ENCODE measurements around the gene LPP. TPM values are rescaled to one million over a fixed set of nuclear protein-coding genes. Genes with fewer than 3 reads are reported as not detected.

The LPP gene
- total and polyA plus RNA-seq, 9 of the 15 experiments (the other 6 are each of a cell fraction or from before 2014, with no cell fraction given): 0.07 to 0.18 TPM; not detected in 7

DNA sequence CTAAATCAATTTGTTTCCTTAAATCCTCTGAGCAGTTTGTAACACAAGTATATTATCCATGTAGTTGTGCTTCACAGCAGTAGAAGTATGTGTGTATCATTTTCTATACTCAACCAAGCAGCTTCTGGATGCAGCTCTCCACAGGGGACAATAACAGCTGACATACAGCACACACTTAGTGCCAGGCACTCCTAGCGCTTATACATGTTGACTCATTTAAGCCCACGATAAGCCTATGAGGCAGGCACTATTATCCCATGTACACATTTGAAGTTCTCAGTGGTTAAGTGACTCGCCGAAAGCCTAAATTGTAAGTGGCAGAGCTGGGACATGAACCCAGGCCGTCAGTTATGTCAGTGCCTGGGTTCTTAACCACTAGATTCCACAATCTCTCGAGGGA is 20.3 kb upstream of the LPP start:
- Histone ChIP-seq H3K36me3 (ENCODE audit: control insufficient read depth, insufficient read depth, low read length) (no peaks in the 10 kb centered on the region), H4K20me1 (replicated peaks; ENCODE audit: control insufficient read depth, insufficient read depth, low read length) (no peaks in the 10 kb centered on the region), H3K79me2 (ENCODE audit: control insufficient read depth, insufficient read depth, low read length) (no peaks in the 10 kb centered on the region), H3K4me1 (replicated peaks in 1 of 2; ENCODE audit: control insufficient read depth in 2 of 2, insufficient read depth in 2 of 2, low read length in 2 of 2) (no peaks in the 10 kb centered on the region), H3K9me3 (replicated peaks; ENCODE audit: control insufficient read depth, insufficient read depth, low read depth, low read length) (no peaks in the 10 kb centered on the region), H3K9me1 (ENCODE audit: control insufficient read depth, insufficient read depth, low read length) (no peaks in the 10 kb centered on the region), H3K4me3 (no peak overlapping the region), H3K9ac (ENCODE audit: insufficient read depth in 1 of 2, low read depth in 2 of 2, low read length in 2 of 2) (no peak overlapping the region), H3K27ac (ENCODE audit: extremely low read depth, low read depth, low read length) (no peak overlapping the region), H3K27me3 (ENCODE audit: control insufficient read depth in 2 of 2, insufficient read depth in 2 of 2, low read length in 2 of 2) (no peaks in the 10 kb centered on the region), H3K4me2 (ENCODE audit: insufficient read depth, low read length) (no peak overlapping the region), H2AFZ (ENCODE audit: low read depth, low read length) (no peak overlapping the region)
- BruUV-seq (replicated peaks): no TSS peak
- no peak for FAIRE-seq
- in situ Hi-C loops (cut with MboI): no loop called here
- WGBS (ENCODE audit: insufficient coverage, low coverage, missing lambda C conversion rate): 5% methylated on average over 6 of the region's 6 CpGs
- no peak for DNase-seq (ENCODE audit: extremely low read depth in 1 of 4, low spot score in 3 of 4)
- CTCF ChIA-PET (ENCODE audit: low intra/inter-chr PET ratio): no interaction called here
- intact Hi-C loops (cut with micrococcal nuclease): no loop called here
- POLR2A ChIA-PET: no interaction called here
- ATAC-seq: no peak
- TF ChIP-seq FIP1L1 (IDR thresholded peaks at IDR 0.05; ENCODE audit: low read depth, low read length, poor library complexity, severe bottlenecking) (no peak), BRD9 (IDR thresholded peaks at IDR 0.05; ENCODE audit: low read depth, partially characterized antibody) (no peak), CC2D1A (IDR thresholded peaks at IDR 0.05) (no peak)
- TF ChIP-seq, protein P1, sequence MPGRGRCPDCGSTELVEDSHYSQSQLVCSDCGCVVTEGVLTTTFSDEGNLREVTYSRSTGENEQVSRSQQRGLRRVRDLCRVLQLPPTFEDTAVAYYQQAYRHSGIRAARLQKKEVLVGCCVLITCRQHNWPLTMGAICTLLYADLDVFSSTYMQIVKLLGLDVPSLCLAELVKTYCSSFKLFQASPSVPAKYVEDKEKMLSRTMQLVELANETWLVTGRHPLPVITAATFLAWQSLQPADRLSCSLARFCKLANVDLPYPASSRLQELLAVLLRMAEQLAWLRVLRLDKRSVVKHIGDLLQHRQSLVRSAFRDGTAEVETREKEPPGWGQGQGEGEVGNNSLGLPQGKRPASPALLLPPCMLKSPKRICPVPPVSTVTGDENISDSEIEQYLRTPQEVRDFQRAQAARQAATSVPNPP (IDR thresholded peaks at IDR 0.05; ENCODE audit: borderline replicate concordance, insufficient read depth, insufficient read length): no peak
- TF ChIP-seq, protein P2, sequence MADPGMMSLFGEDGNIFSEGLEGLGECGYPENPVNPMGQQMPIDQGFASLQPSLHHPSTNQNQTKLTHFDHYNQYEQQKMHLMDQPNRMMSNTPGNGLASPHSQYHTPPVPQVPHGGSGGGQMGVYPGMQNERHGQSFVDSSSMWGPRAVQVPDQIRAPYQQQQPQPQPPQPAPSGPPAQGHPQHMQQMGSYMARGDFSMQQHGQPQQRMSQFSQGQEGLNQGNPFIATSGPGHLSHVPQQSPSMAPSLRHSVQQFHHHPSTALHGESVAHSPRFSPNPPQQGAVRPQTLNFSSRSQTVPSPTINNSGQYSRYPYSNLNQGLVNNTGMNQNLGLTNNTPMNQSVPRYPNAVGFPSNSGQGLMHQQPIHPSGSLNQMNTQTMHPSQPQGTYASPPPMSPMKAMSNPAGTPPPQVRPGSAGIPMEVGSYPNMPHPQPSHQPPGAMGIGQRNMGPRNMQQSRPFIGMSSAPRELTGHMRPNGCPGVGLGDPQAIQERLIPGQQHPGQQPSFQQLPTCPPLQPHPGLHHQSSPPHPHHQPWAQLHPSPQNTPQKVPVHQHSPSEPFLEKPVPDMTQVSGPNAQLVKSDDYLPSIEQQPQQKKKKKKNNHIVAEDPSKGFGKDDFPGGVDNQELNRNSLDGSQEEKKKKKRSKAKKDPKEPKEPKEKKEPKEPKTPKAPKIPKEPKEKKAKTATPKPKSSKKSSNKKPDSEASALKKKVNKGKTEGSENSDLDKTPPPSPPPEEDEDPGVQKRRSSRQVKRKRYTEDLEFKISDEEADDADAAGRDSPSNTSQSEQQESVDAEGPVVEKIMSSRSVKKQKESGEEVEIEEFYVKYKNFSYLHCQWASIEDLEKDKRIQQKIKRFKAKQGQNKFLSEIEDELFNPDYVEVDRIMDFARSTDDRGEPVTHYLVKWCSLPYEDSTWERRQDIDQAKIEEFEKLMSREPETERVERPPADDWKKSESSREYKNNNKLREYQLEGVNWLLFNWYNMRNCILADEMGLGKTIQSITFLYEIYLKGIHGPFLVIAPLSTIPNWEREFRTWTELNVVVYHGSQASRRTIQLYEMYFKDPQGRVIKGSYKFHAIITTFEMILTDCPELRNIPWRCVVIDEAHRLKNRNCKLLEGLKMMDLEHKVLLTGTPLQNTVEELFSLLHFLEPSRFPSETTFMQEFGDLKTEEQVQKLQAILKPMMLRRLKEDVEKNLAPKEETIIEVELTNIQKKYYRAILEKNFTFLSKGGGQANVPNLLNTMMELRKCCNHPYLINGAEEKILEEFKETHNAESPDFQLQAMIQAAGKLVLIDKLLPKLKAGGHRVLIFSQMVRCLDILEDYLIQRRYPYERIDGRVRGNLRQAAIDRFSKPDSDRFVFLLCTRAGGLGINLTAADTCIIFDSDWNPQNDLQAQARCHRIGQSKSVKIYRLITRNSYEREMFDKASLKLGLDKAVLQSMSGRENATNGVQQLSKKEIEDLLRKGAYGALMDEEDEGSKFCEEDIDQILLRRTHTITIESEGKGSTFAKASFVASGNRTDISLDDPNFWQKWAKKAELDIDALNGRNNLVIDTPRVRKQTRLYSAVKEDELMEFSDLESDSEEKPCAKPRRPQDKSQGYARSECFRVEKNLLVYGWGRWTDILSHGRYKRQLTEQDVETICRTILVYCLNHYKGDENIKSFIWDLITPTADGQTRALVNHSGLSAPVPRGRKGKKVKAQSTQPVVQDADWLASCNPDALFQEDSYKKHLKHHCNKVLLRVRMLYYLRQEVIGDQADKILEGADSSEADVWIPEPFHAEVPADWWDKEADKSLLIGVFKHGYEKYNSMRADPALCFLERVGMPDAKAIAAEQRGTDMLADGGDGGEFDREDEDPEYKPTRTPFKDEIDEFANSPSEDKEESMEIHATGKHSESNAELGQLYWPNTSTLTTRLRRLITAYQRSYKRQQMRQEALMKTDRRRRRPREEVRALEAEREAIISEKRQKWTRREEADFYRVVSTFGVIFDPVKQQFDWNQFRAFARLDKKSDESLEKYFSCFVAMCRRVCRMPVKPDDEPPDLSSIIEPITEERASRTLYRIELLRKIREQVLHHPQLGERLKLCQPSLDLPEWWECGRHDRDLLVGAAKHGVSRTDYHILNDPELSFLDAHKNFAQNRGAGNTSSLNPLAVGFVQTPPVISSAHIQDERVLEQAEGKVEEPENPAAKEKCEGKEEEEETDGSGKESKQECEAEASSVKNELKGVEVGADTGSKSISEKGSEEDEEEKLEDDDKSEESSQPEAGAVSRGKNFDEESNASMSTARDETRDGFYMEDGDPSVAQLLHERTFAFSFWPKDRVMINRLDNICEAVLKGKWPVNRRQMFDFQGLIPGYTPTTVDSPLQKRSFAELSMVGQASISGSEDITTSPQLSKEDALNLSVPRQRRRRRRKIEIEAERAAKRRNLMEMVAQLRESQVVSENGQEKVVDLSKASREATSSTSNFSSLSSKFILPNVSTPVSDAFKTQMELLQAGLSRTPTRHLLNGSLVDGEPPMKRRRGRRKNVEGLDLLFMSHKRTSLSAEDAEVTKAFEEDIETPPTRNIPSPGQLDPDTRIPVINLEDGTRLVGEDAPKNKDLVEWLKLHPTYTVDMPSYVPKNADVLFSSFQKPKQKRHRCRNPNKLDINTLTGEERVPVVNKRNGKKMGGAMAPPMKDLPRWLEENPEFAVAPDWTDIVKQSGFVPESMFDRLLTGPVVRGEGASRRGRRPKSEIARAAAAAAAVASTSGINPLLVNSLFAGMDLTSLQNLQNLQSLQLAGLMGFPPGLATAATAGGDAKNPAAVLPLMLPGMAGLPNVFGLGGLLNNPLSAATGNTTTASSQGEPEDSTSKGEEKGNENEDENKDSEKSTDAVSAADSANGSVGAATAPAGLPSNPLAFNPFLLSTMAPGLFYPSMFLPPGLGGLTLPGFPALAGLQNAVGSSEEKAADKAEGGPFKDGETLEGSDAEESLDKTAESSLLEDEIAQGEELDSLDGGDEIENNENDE (IDR thresholded peaks at IDR 0.05; ENCODE audit: low read depth, low read length): no peak
- TF ChIP-seq, protein P3, sequence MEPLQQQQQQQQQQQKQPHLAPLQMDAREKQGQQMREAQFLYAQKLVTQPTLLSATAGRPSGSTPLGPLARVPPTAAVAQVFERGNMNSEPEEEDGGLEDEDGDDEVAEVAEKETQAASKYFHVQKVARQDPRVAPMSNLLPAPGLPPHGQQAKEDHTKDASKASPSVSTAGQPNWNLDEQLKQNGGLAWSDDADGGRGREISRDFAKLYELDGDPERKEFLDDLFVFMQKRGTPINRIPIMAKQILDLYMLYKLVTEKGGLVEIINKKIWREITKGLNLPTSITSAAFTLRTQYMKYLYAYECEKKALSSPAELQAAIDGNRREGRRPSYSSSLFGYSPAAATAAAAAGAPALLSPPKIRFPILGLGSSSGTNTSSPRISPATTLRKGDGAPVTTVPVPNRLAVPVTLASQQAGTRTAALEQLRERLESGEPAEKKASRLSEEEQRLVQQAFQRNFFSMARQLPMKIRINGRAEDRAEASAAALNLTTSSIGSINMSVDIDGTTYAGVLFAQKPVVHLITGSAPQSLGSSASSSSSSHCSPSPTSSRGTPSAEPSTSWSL (CRISPR knock-in tag; IDR thresholded peaks at IDR 0.05; ENCODE audit: borderline replicate concordance): no peak
- TF ChIP-seq, protein P4, sequence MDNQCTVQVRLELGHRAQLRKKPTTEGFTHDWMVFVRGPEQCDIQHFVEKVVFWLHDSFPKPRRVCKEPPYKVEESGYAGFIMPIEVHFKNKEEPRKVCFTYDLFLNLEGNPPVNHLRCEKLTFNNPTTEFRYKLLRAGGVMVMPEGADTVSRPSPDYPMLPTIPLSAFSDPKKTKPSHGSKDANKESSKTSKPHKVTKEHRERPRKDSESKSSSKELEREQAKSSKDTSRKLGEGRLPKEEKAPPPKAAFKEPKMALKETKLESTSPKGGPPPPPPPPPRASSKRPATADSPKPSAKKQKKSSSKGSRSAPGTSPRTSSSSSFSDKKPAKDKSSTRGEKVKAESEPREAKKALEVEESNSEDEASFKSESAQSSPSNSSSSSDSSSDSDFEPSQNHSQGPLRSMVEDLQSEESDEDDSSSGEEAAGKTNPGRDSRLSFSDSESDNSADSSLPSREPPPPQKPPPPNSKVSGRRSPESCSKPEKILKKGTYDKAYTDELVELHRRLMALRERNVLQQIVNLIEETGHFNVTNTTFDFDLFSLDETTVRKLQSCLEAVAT (IDR thresholded peaks at IDR 0.05): no peak

Data from K562 (cell line).